ENCODE results near the gene DHODH.
"Not testable (repeated sequence)": the region's sequence is repeated elsewhere in the genome, so short reads cannot be mapped to it uniquely, and the experiment has no call there.

The DHODH gene

GRCh38 chr16:72072514-72073342 lies 64.2 kb downstream of the DHODH start:
- no peaks in the 10 kb centered on the region for H3K36me3 ChIP-seq (ENCODE audit: control insufficient read depth, insufficient read depth, low read length)
- H3K79me2 ChIP-seq: no peaks in the 10 kb centered on the region
- H3K27me3 ChIP-seq (ENCODE audit: control insufficient read depth, insufficient read depth, low read length): no peaks in the 10 kb centered on the region
- H3K4me1 ChIP-seq: no peaks in the 10 kb centered on the region
- no peak overlapping the region for H3K4me2 ChIP-seq (ENCODE audit: low read length)
- H3K27ac ChIP-seq: no peak overlapping the region
- H2AFZ ChIP-seq: no peak overlapping the region
- H3K4me3 ChIP-seq (ENCODE audit: low read depth, low read length): no peak overlapping the region
- no peaks in the 10 kb centered on the region for H3K9me3 ChIP-seq (ENCODE audit: control insufficient read depth, low read length)
- no peak for TF ChIP-seq CTCF (IDR thresholded peaks at IDR 0.05)
- no peak overlapping the region for H3K9ac ChIP-seq

- Histone ChIP-seq H3K27me3 (ENCODE audit: control insufficient read depth, insufficient read depth, low read length) (no peaks in the 10 kb centered on the region), H3K4me1 (no peaks in the 10 kb centered on the region), H3K4me3 (ENCODE audit: low read depth, low read length) (no peak overlapping the region), H2AFZ (no peak overlapping the region), H3K9me3 (ENCODE audit: control insufficient read depth, low read length) (no peaks in the 10 kb centered on the region), H3K27ac (no peak overlapping the region), H3K79me2 (no peaks in the 10 kb centered on the region), H3K36me3 (ENCODE audit: control insufficient read depth, insufficient read depth, low read length) (no peaks in the 10 kb centered on the region), H3K4me2 (ENCODE audit: low read length) (no peak overlapping the region), H3K9ac (no peak overlapping the region)
- TF ChIP-seq CTCF (IDR thresholded peaks at IDR 0.05): no peak
These were observed 65.2 kb downstream of the DHODH start for GRCh38 chr16:72073560-72074230.

GRCh38 chr16:72075067-72075466 lies 66.5 kb downstream of the DHODH start:
- H3K27ac ChIP-seq; H2AFZ ChIP-seq; H3K9me3 ChIP-seq (ENCODE audit: control insufficient read depth, low read length); H3K4me1 ChIP-seq; H3K4me3 ChIP-seq (ENCODE audit: low read depth, low read length); H3K27me3 ChIP-seq (ENCODE audit: control insufficient read depth, insufficient read depth, low read length); H3K9ac ChIP-seq; H3K79me2 ChIP-seq; H3K36me3 ChIP-seq (ENCODE audit: control insufficient read depth, insufficient read depth, low read length); H3K4me2 ChIP-seq (ENCODE audit: low read length): not testable (repeated sequence)
